ENCODE measurements around the gene ABCA3. TPM values are rescaled to one million over a fixed set of nuclear protein-coding genes. Genes with fewer than 3 reads are reported as not detected.

Gene ABCA3
- total and polyA plus RNA-seq, 2 donors (not counting 1 experiment from before 2014, with no cell fraction given): 3.1 to 5.1 TPM

DNA sequence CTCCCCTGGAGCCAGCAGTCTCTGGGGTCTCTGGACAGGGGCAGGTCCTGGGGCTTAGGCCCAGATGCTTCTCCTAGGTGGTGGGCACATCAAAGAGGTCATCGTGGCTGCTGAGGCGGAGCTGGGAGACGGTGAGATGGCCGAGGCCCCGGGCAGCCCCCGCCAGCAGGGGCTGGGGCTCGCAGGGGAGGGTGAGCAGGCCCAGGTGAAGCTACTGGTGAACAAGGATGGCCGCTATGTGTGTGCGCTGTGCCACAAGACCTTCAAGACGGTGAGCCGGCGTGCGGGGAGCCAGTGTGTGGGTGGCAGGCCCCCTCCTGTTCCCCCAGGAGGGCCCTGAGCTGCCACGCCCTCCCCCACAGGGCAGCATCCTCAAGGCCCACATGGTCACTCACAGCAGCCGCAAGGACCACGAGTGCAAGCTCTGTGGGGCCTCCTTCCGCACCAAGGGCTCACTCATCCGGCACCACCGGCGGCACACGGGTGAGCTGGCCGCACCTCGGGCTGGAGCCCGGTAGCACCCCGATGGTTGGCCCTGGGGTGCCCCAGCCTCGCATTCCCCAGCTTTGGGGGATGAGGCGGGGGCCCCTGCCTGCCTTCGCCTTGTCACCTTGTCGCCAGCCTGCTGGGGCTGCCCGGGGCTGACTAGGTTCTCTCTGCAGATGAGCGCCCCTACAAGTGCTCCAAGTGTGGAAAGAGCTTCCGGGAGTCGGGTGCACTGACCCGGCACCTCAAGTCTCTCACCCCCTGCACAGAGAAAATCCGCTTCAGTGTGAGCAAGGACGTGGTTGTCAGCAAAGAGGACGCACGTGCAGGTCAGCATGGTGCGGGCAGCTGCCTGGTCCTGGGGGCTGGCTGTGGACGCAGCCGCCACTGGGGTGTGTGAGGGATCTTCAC is 108.2 kb downstream of the ABCA3 start:
- Histone ChIP-seq H4K20me1 (ENCODE audit: control insufficient read depth, insufficient read depth, low read length, poor library complexity, severe bottlenecking) (peaks cover 53% of the 10 kb centered on the region), H2AFZ (ENCODE audit: insufficient read depth, low read depth, low read length, poor library complexity, severe bottlenecking) (no peak overlapping the region), H3K27ac (ENCODE audit: low read length in 2 of 2) (no peak overlapping the region), H3K4me2 (replicated peaks; ENCODE audit: low read depth, low read length, poor library complexity, severe bottlenecking) (no peak overlapping the region), H3K4me1 (ENCODE audit: control insufficient read depth in 2 of 2, insufficient read depth in 2 of 2, low read length in 2 of 2) (peaks cover 10 to 12% of the 10 kb centered on the region in 2 donors), H3K9me3 (ENCODE audit: control extremely low read depth in 1 of 3, control insufficient read depth in 2 of 3, insufficient read depth in 1 of 3, low read length in 2 of 3) (peaks cover 0 to 2% (median 0%) of the 10 kb centered on the region in 3 donors), H3K27me3 (replicated peaks in 1 of 4; ENCODE audit: control extremely low read depth in 1 of 4, control insufficient read depth in 3 of 4, insufficient read depth in 4 of 4, low read length in 3 of 4) (peaks cover 0 to 19% (median 7%) of the 10 kb centered on the region in 4 experiments), H3K9ac (ENCODE audit: low read length) (no peak overlapping the region), H3K4me3 (ENCODE audit: control extremely low read depth in 1 of 5, extremely low read depth in 1 of 5, insufficient read depth in 1 of 5, low read depth in 2 of 5, low read length in 4 of 5) (no peak overlapping the region), H3K79me2 (ENCODE audit: control insufficient read depth, insufficient read depth, low read length) (peaks cover 14% of the 10 kb centered on the region), H3K36me3 (replicated peaks in 1 of 2; ENCODE audit: control extremely low read depth in 1 of 2, control insufficient read depth in 1 of 2, extremely low read depth in 1 of 2, insufficient read depth in 2 of 2, low read length in 1 of 2) (peaks cover 0 to 64% of the 10 kb centered on the region in 2 experiments)
- H3K4me1 Mint-ChIP-seq: no peaks in the 10 kb centered on the region
- H3K9me3 Mint-ChIP-seq (ENCODE audit: insufficient read depth): no peaks in the 10 kb centered on the region
- WGBS (ENCODE audit: insufficient coverage): 93% methylated on average over 33 of the region's 41 CpGs
- H3K27ac Mint-ChIP-seq: no peak overlapping the region
- peaks cover 3% of the 10 kb centered on the region for H3K27me3 Mint-ChIP-seq
- intact Hi-C loops (cut with micrococcal nuclease): no loop called here
- ChIA-PET CTCF (no interaction called here), POLR2A (no interaction called here)
- ATAC-seq (ENCODE audit: low read depth): no peak
- TF ChIP-seq EZH2 (IDR thresholded peaks at IDR 0.05; ENCODE audit: borderline replicate concordance, insufficient read depth, low read depth, low read length, poor library complexity, severe bottlenecking): no peak
- TF ChIP-seq, protein P1, sequence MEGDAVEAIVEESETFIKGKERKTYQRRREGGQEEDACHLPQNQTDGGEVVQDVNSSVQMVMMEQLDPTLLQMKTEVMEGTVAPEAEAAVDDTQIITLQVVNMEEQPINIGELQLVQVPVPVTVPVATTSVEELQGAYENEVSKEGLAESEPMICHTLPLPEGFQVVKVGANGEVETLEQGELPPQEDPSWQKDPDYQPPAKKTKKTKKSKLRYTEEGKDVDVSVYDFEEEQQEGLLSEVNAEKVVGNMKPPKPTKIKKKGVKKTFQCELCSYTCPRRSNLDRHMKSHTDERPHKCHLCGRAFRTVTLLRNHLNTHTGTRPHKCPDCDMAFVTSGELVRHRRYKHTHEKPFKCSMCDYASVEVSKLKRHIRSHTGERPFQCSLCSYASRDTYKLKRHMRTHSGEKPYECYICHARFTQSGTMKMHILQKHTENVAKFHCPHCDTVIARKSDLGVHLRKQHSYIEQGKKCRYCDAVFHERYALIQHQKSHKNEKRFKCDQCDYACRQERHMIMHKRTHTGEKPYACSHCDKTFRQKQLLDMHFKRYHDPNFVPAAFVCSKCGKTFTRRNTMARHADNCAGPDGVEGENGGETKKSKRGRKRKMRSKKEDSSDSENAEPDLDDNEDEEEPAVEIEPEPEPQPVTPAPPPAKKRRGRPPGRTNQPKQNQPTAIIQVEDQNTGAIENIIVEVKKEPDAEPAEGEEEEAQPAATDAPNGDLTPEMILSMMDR (IDR thresholded peaks at IDR 0.05): no peak
- no peak for DNase-seq
- no peak overlapping the region for H3K4me3 Mint-ChIP-seq

Measured in B cell (primary cell).